MG63 (cell line): ENCODE data around the gene ARHGAP8. TPM values are rescaled to one million over a fixed set of nuclear protein-coding genes. Genes with fewer than 3 reads are reported as not detected.
"Not testable (repeated sequence)": the region's sequence is repeated elsewhere in the genome, so short reads cannot be mapped to it uniquely, and the experiment has no call there.

Experiments used
- DNase-seq: peaks from one replicate; pipeline ENCODE4 v3.0.0-alpha.2; 2020
- H3K27me3 ChIP-seq: fragments of 250-450 bp; sonication (Bioruptor Pico); 2 replicates; pipeline ENCODE4 v1.5.1; 2020; ENCODE audit warnings: mild to moderate bottlenecking, moderate library complexity
- H3K36me3 ChIP-seq: fragments of 250-450 bp; sonication (Bioruptor Pico); 2 replicates; pipeline ENCODE4 v1.5.1; 2020; ENCODE audit warnings: mild to moderate bottlenecking, moderate library complexity
- H3K4me3 ChIP-seq: fragments of 250-450 bp; sonication (Bioruptor Pico); 2 replicates; pipeline ENCODE4 v1.5.1; 2020; ENCODE audit warnings: mild to moderate bottlenecking, moderate library complexity
- H3K9me3 ChIP-seq: fragments of 250-450 bp; sonication (Bioruptor Pico); 2 replicates; pipeline ENCODE4 v1.5.1; 2020; ENCODE audit warnings: mild to moderate bottlenecking, moderate library complexity
- total RNA-seq: library from RNA; depleted of rRNA; stranded (reverse); fragments of >200 nt; shearing (Covaris generic); gene quantifications from 2 replicates; pipeline ENCODE4 v1.2.3, GENCODE V29; 2014; ENCODE audit warnings: low replicate concordance

ARHGAP8 gene
- total RNA-seq, 1 experiment from 2014 or later: not detected

- Histone ChIP-seq H3K36me3 (no peaks in the 10 kb centered on the region), H3K9me3 (peaks cover 11% of the 10 kb centered on the region), H3K27me3 (no peaks in the 10 kb centered on the region), H3K4me3 (no peak overlapping the region)
- peak; percentile 56 for DNase-seq
Measured at GRCh38 chr22:44776605-44777363, 24.4 kb downstream of the ARHGAP8 start.

DNA sequence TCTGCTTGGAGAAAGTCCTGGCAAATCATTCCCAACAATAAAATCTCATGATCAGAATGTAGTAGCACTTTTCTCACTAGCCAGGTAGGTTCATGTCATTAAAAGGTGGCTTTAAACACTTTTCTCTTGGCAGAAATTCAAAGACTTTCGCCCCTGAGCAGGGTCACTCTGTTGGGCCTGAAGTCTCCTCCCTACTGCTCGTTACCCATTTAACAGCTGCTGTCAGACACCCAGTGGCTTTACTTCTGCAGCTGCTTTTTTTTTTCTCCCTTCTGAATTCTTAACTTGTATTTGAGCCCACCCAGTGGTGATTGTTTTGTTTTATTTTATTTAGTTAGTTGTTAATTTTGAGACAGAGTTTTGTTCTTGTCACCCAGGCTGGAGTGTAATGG, 25.0 kb downstream of the ARHGAP8 start:
- H3K27me3 ChIP-seq: no peaks in the 10 kb centered on the region
- no peak overlapping the region for H3K4me3 ChIP-seq
- DNase-seq: no peak
- H3K36me3 ChIP-seq: no peaks in the 10 kb centered on the region
- peaks cover 11% of the 10 kb centered on the region for H3K9me3 ChIP-seq

DNA sequence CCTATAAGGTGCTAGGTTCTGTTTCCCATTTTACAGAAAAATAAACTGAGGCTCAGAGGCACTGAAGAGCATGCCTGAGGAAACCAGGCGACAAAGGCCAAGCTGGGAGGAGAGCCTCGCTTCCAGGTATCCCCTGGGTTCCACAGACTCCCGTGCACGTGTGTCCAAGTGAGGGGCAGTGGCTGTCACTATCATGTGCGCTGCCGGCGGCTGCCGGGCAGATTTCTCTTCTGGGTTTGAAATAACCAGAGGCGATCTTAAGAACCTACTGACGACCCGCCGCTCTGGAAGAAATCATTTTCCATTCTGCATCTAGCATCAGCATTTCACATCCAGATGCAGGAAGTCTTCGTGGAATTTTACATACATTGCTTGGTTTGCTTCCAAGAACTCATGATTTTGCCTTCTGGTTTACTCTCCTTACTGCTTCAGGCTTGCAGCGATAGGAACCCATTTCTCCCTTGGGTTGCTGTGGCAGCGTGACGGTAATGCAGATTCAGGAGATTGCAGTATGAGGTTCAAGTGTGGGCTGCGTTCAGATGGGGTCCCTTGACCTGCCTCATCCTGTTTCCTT, 28.6 kb downstream of the ARHGAP8 start:
- DNase-seq: no peak
- Histone ChIP-seq H3K36me3 (no peaks in the 10 kb centered on the region), H3K9me3 (no peaks in the 10 kb centered on the region), H3K4me3 (no peak overlapping the region), H3K27me3 (no peaks in the 10 kb centered on the region)

DNA sequence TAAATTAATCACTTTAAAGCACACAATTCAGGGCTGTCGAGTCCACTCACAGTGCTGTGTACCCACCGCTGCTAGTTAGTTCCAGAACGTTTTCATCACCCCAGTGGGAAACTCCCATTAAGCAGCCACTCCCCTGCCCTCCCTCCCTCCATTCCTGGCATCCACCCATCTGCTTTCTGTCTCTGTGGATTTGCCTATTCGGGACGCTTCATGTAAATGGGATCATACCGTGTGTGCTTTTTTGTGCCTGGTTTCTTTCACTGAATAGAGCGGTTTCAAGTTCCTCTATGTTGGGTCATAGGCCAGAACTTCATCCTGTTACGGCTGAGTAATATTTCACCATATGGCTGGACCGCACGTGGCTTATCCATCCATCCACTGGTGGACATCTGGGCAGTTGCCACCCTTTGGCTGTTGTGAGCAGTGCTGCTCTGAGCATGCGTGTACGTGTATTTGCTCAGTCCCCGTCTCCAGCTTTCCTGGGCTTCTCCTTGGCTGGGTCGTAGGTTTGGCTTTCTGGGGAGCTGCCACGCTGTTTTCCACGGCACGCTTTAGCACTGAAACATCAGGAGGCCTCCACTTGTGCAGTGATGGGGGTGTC, 30.1 kb downstream of the ARHGAP8 start:
- Histone ChIP-seq H3K4me3 (no peak overlapping the region), H3K9me3 (no peaks in the 10 kb centered on the region), H3K27me3 (no peaks in the 10 kb centered on the region), H3K36me3 (no peaks in the 10 kb centered on the region)
- no peak for DNase-seq

- DNase-seq: no peak
- no peaks in the 10 kb centered on the region for H3K27me3 ChIP-seq
- no peaks in the 10 kb centered on the region for H3K9me3 ChIP-seq
- no peaks in the 10 kb centered on the region for H3K36me3 ChIP-seq
- H3K4me3 ChIP-seq: no peak overlapping the region
Measured at GRCh38 chr22:44783091-44783490, 30.7 kb downstream of the ARHGAP8 start.

DNA sequence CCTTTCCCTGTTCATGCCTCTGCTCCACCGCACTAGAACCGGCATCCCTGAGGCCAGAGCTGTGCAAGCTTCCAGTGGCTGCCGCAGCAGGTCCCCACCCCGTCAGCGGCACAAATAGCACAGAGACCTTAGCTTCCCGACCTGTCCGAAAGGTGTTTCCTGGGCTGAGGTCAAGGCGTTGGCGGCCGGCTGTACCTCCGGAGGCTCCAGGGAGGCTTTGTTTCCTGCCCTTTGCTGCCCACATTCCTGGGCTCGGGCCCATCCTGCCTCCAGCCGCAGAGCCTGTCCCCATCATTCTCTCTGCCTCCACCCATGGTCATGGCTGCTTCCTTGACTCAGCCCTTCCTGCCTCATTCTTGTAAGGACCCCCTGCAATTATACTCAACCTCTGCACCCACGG, 31.2 kb downstream of the ARHGAP8 start:
- H3K9me3 ChIP-seq: no peaks in the 10 kb centered on the region
- no peaks in the 10 kb centered on the region for H3K27me3 ChIP-seq
- H3K4me3 ChIP-seq: no peak overlapping the region
- H3K36me3 ChIP-seq: no peaks in the 10 kb centered on the region
- no peak for DNase-seq

DNA sequence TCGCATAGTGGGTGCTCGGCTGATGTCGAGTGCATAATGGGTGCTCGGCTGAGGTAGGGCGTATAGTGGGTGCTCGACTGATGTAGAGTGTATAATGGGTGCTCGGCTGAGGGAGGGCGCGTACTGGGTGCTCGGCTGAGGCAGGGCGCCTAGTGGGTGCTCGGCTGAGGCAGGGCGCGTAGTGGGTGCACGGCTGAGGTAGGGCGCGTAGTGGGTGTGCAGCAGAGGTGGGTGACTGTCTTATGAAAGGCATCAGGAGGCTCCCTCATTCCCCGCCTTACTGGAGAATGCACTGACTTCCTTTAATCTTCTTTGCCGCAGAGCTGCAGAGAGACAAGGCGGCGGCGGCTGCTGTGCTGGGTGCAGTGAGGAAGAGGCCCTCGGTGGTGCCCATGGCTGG, 33.8 kb downstream of the ARHGAP8 start:
- no peak for DNase-seq
- H3K4me3 ChIP-seq: no peak overlapping the region
- no peaks in the 10 kb centered on the region for H3K27me3 ChIP-seq
- no peaks in the 10 kb centered on the region for H3K9me3 ChIP-seq
- H3K36me3 ChIP-seq: no peaks in the 10 kb centered on the region

- no peaks in the 10 kb centered on the region for H3K27me3 ChIP-seq
- H3K4me3 ChIP-seq: no peak overlapping the region
- no peaks in the 10 kb centered on the region for H3K36me3 ChIP-seq
- no peaks in the 10 kb centered on the region for H3K9me3 ChIP-seq
- DNase-seq: no peak
Measured at GRCh38 chr22:44786610-44787009, 34.2 kb downstream of the ARHGAP8 start.

DNA sequence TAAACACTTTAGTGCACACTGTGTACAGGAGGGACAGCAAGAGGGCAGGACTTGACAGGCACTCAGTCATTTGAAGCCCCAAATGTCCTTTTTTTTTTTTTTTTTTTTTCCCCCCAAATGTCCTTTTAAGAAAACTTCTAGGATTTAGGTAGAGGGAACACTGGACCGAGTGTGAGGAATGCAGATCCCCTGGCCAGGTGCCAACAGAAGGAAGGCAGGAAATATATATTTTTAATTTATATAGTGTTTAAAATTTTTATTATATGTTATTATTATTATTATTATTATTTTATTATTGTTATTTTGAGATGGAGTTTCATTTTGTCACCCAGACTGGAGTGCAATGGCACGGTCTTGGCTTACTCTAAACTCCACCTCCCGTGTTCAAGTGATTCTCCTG, 35.5 kb downstream of the ARHGAP8 start:
- H3K27me3 ChIP-seq: no peaks in the 10 kb centered on the region
- no peaks in the 10 kb centered on the region for H3K36me3 ChIP-seq
- no peak overlapping the region for H3K4me3 ChIP-seq
- no peaks in the 10 kb centered on the region for H3K9me3 ChIP-seq
- DNase-seq: no peak

DNA sequence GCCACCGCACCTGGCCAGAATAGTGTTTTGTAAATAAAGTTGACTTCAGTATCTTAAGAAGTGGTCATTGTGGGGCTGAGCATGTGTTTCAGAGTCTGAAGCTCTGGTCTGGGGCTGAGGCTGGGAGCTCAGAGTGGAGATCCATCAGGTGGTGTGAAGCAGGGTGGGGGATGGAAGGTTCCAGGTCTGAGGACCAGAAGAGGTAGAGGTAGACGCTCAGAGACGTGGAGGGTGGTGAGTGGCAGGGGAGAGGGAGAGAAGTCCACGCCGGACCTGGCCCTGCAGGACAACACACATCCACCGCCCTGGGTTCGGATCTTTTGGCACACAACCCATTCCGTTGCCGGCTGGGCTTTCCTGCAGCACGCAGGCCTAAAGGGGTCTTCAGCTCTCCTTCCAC, 40.7 kb downstream of the ARHGAP8 start:
- Histone ChIP-seq H3K4me3 (no peak overlapping the region), H3K36me3 (no peaks in the 10 kb centered on the region), H3K9me3 (no peaks in the 10 kb centered on the region), H3K27me3 (no peaks in the 10 kb centered on the region)
- DNase-seq: no peak

GRCh38 chr22:44793506-44794172, 41.3 kb downstream of the ARHGAP8 start:
- no peaks in the 10 kb centered on the region for H3K9me3 ChIP-seq
- H3K4me3 ChIP-seq: no peak overlapping the region
- H3K36me3 ChIP-seq: no peaks in the 10 kb centered on the region
- H3K27me3 ChIP-seq: no peaks in the 10 kb centered on the region
- no peak for DNase-seq

- DNase-seq: no peak
- no peaks in the 10 kb centered on the region for H3K9me3 ChIP-seq
- H3K36me3 ChIP-seq: no peaks in the 10 kb centered on the region
- H3K27me3 ChIP-seq: no peaks in the 10 kb centered on the region
- H3K4me3 ChIP-seq: no peak overlapping the region
Measured at GRCh38 chr22:44795701-44796630, 43.6 kb downstream of the ARHGAP8 start.

GRCh38 chr22:44797181-44797725, 44.9 kb downstream of the ARHGAP8 start:
- Histone ChIP-seq H3K4me3 (no peak overlapping the region), H3K9me3 (no peaks in the 10 kb centered on the region), H3K27me3 (no peaks in the 10 kb centered on the region), H3K36me3 (no peaks in the 10 kb centered on the region)
- no peak for DNase-seq

DNA sequence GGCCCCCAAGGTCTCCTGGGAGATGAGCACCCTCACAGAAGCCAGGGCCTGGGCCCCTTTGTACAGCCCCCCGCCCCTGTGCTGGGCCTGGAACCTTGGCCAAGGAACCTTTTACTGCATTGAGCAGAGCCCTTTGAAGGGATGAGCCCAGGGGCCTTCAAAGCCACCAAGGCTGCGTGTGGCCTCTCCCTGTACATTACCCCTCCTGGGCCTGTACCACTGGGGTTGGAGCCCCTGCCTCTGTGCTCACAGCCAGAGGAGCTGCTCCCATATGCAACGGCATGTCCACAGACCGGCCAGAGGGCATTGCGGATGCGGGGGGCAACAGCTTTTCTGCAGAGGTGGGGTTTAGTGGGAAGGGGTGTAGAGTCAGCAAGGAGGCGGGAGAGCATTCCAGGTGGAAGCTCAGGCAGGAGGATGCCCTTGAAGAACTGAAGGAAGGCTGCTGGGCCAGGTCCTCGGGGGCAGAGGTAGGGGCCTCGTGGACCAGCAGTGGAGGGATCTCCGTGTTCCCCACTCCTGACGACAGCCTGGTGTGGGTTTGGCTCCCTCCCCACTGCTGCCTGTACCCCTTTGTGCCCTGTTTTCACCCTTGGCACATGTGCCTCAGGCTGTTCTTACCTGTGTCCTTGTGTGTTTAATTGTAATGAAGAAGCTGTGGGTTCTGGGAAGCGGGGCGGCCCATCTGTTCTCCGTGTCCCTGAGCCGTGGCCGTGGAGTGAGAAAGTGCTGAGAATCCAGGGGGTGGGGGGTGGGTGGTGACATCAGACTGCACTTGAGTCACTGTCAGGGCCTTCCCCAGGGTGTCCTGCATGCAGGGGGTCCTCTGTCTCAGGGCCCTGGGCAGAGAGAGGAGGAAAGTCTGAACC, 46.9 kb downstream of the ARHGAP8 start:
- Histone ChIP-seq H3K36me3 (no peaks in the 10 kb centered on the region), H3K4me3 (no peak overlapping the region), H3K9me3 (no peaks in the 10 kb centered on the region), H3K27me3 (no peaks in the 10 kb centered on the region)
- DNase-seq: no peak

DNA sequence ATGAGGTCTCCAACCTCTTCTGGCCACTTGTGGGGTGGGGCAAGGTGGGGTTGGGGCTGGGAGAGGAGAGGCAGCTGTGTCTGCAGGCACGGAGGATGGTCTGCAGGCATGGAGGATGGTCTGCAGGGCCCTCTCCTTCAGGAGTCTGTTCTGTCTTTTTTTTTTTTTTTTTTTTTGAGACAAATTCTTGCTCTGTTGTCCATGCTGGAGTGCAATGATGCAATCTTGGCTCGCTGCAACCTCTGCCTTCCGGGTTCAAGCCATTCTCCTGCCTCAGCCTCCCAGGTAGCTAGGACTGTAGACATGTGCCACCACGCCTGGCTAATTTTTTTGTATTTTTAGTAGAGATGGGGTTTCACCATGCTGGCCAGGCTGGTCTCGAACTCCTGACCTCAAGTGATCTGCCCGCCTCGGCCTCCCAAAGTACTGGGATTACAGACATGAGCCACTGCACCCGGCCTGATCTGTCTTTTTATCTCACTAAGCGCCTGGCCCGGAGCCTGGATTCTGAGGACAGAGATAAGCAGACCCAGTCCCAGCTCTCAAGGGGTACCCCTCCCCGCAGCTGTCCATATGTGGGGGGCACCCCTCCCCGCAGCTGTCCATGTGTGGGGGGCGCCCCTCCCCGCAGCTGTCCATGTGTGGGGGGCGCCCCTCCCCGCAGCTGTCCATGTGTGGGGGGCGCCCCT, 47.7 kb downstream of the ARHGAP8 start:
- not testable (repeated sequence) for H3K9me3 ChIP-seq, DNase-seq, H3K27me3 ChIP-seq

More for the DNA sequence above, 47.7 kb downstream of the ARHGAP8 start:
- H3K36me3 ChIP-seq, H3K4me3 ChIP-seq: not testable (repeated sequence)
